IMR-90 (cell line): ENCODE results near the gene SPATA2L. TPM values are rescaled to one million over a fixed set of nuclear protein-coding genes. Genes with fewer than 3 reads are reported as not detected.

Source experiments
- CEBPB ChIP-seq: IDR thresholded peaks from 2 replicates; pipeline ENCODE4 v1.6.1; 2012; ENCODE audit warnings: low read depth, low read length, improper control_type of control experiment
- CHD1 ChIP-seq: IDR thresholded peaks from 2 replicates; pipeline ENCODE4 v1.6.1; 2012; ENCODE audit warnings: low read depth, low read length, improper control_type of control experiment
- MAZ ChIP-seq: IDR thresholded peaks from 2 replicates; pipeline ENCODE4 v1.6.1; 2012; ENCODE audit warnings: low read depth, mild to moderate bottlenecking, low read length, improper control_type of control experiment, moderate library complexity, borderline replicate concordance
- NFE2L2 ChIP-seq: fragments of 150-350 bp; IDR thresholded peaks from 2 replicates; pipeline ENCODE4 v1.6.1; 2016; ENCODE audit warnings: low read depth, mild to moderate bottlenecking, low read length
- polyA plus RNA-seq, 3 experiments: library from polyadenylated mRNA; depleted of rRNA; stranded (reverse); fragments of >200 nt; gene quantifications; 2 replicates each; pipeline ENCODE4 v1.2.3, GENCODE V29; 2012; ENCODE audit warnings: low replicate concordance in 1 of 3
- total RNA-seq: library from RNA; depleted of rRNA; stranded (reverse); fragments of >200 nt; gene quantifications from 2 replicates; pipeline ENCODE4 v1.2.3, GENCODE V29; 2012

Gene SPATA2L
- total and polyA plus RNA-seq, 2 of the 4 experiments (the other 2 are of a cell fraction) = 4.8 to 6.9 TPM

GRCh38 chr16:89687092-89687940, 14.2 kb downstream of the SPATA2L start (continued):
- TF ChIP-seq CHD1 (no peak), MAZ (no peak), NFE2L2 (no peak), CEBPB (no peak)
